Astrocyte (in vitro differentiated cells and primary cell): ENCODE data around the gene LPAR4.

Experiments used
- EZH2 ChIP-seq: IDR thresholded peaks from 2 replicates; pipeline ENCODE4 v1.6.1; 2012; ENCODE audit warnings: mild to moderate bottlenecking, low read length, inconsistent platforms; ENCODE audit not compliant: insufficient read depth
- TF ChIP-seq, protein P1 (sequence below): IDR thresholded peaks from 2 replicates; pipeline ENCODE4 v1.5.1; 2011; ENCODE audit warnings: low read depth, mild to moderate bottlenecking, inconsistent platforms, low read length, moderate library complexity; ENCODE audit not compliant: insufficient read depth

- TF ChIP-seq, protein P1, sequence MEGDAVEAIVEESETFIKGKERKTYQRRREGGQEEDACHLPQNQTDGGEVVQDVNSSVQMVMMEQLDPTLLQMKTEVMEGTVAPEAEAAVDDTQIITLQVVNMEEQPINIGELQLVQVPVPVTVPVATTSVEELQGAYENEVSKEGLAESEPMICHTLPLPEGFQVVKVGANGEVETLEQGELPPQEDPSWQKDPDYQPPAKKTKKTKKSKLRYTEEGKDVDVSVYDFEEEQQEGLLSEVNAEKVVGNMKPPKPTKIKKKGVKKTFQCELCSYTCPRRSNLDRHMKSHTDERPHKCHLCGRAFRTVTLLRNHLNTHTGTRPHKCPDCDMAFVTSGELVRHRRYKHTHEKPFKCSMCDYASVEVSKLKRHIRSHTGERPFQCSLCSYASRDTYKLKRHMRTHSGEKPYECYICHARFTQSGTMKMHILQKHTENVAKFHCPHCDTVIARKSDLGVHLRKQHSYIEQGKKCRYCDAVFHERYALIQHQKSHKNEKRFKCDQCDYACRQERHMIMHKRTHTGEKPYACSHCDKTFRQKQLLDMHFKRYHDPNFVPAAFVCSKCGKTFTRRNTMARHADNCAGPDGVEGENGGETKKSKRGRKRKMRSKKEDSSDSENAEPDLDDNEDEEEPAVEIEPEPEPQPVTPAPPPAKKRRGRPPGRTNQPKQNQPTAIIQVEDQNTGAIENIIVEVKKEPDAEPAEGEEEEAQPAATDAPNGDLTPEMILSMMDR: no peak
- no peak for TF ChIP-seq EZH2
Measured at GRCh38 chrX:78753571-78753970, 6.1 kb downstream of the LPAR4 start.
